K562 (cell line): ENCODE results near the gene STMN3. TPM values are rescaled to one million over a fixed set of nuclear protein-coding genes. Genes with fewer than 3 reads are reported as not detected.

Source experiments
- E2F6 ChIP-seq, 2 experiments: IDR thresholded peaks; 2 replicates each; pipeline ENCODE4 v1.6.1; 2011; ENCODE audit warnings: borderline replicate concordance in 1 of 2, control low read depth in 1 of 2, low read depth in 1 of 2, low read length in 1 of 2, mild to moderate bottlenecking in 1 of 2, mixed read lengths in 1 of 2, moderate library complexity in 1 of 2; ENCODE audit not compliant: insufficient read depth in 1 of 2, insufficient read length in 1 of 2, poor library complexity in 1 of 2, severe bottlenecking in 1 of 2; ENCODE audit errors: extremely low read depth in 1 of 2
- ELK1 ChIP-seq: sonication (generic); formaldehyde crosslinking; IDR thresholded peaks from 2 replicates; pipeline ENCODE4 v1.8.1; 2022; ENCODE audit warnings: missing genetic modification reagents
- ESRRB ChIP-seq: fragments of 250-450 bp; sonication (Bioruptor Pico); IDR thresholded peaks from 2 replicates; pipeline ENCODE4 v1.5.0; 2020; ENCODE audit warnings: mild to moderate bottlenecking, moderate library complexity, borderline replicate concordance
- RBM14 ChIP-seq: fragments of 200-400 bp; formaldehyde crosslinking; IDR thresholded peaks from 2 replicates; pipeline ENCODE4 v1.6.1; 2018; ENCODE audit warnings: low read depth, mild to moderate bottlenecking, low read length, moderate library complexity, borderline replicate concordance; ENCODE audit not compliant: insufficient read depth
- SIN3B ChIP-seq: fragments of 450-650 bp; IDR thresholded peaks from 2 replicates; pipeline ENCODE4 v1.6.1; 2017; ENCODE audit warnings: low read depth, mild to moderate bottlenecking, moderate library complexity
- ZNF24 ChIP-seq: fragments of 450-650 bp; IDR thresholded peaks from 2 replicates; pipeline ENCODE4 v1.6.1; 2016
- ZNF398 ChIP-seq: fragments of 250-450 bp; sonication (Bioruptor Pico); IDR thresholded peaks from 2 replicates; pipeline ENCODE4 v1.8.0; 2021; ENCODE audit warnings: moderate library complexity, mild to moderate bottlenecking, inconsistent platforms
- ZNF431 ChIP-seq: sonication (generic); formaldehyde crosslinking; IDR thresholded peaks from 2 replicates; pipeline ENCODE4 v1.8.0; 2022; ENCODE audit warnings: mild to moderate bottlenecking, missing genetic modification reagents
- ZNF445 ChIP-seq: fragments of 250-450 bp; sonication (Bioruptor Pico); IDR thresholded peaks from 2 replicates; pipeline ENCODE4 v1.4.0; 2020; ENCODE audit warnings: low read depth, mild to moderate bottlenecking, moderate library complexity
- polyA plus RNA-seq, 8 experiments: library from polyadenylated mRNA; depleted of rRNA in 4 of 8; stranded (reverse) in 5 of 8; unstranded in 3 of 8; fragments of >200 nt; fragmentation: Nextera tagmentation in 2 of 8; fragmentation: Illumina TruSeq in 1 of 8; extraction: Ambion mirVana in 2 of 8; extraction: Trizol in 1 of 8; gene quantifications; 2 replicates each; pipeline versions ENCODE4 v1.2.1 to v1.2.3, GENCODE V29; 2011 to 2014; ENCODE audit warnings: inconsistent platforms in 1 of 8, missing spikeins in 1 of 8
- total RNA-seq, 7 experiments: library from RNA; depleted of rRNA in 6 of 7; stranded (reverse); fragments of >200 nt in 6 of 7; fragmentation: Illumina TruSeq in 2 of 7; extraction: Trizol in 2 of 7; gene quantifications; 2 replicates each; pipeline versions ENCODE4 v1.2.1 to v1.2.3, GENCODE V29; 2011 to 2021; ENCODE audit warnings: low replicate concordance in 1 of 7

STMN3 gene
- total and polyA plus RNA-seq, 9 of the 15 experiments (the other 6 are each of a cell fraction or from before 2014, with no cell fraction given), result 0.70 to 65.6 (median 29.4) TPM

- TF ChIP-seq ZNF398 (CRISPR knock-in tag), result no peak
- peak; percentile 50 to 78 for TF ChIP-seq E2F6 (IDR thresholded peaks at IDR 0.05; ENCODE audit: borderline replicate concordance in 1 of 2, extremely low read depth in 1 of 2, insufficient read depth in 1 of 2, insufficient read length in 1 of 2, low read depth in 1 of 2, low read length in 1 of 2, poor library complexity in 1 of 2, severe bottlenecking in 1 of 2)
- no peak for TF ChIP-seq ZNF445 (CRISPR knock-in tag)
- no peak for TF ChIP-seq ESRRB
- TF ChIP-seq SIN3B, result peak; percentile 41; the same call in 1 of the 2 replicates
- 0 out of 2 replicates have a peak, but pooled peaks have one; percentile 19 for TF ChIP-seq RBM14
- TF ChIP-seq ZNF431 (CRISPR knock-in tag), result no peak
- no peak for TF ChIP-seq ELK1 (CRISPR knock-in tag)
- TF ChIP-seq ZNF24, result no peak
Measured at GRCh38 chr20:63652192-63652980, 838 bp downstream of the STMN3 start (continued).
